Activated B cell treated with CpG ODN at 0.5 μM for 24 hours (primary cell): ENCODE data around the gene NPAS2. TPM values are rescaled to one million over a fixed set of nuclear protein-coding genes. Genes with fewer than 3 reads are reported as not detected.

Experiments
- ATAC-seq: fragments of 200-7000 bp; cut with Tn5 transposase; one replicate; pipeline ENCODE4 v1.10.0; 2021; ENCODE audit warnings: low read depth, mild to moderate bottlenecking, moderate library complexity
- CTCF ChIA-PET: fragments of 350-600 bp; sonication (Branson Sonifier 250); formaldehyde crosslinking; loops from one replicate; lab custom pipeline; 2021; ENCODE audit warnings: antibody characterized with exemption; lab: Charles Lee
- POLR2A ChIA-PET: fragments of 350-600 bp; sonication (Branson Sonifier 250); formaldehyde crosslinking; loops from one replicate; lab custom pipeline; 2021; ENCODE audit warnings: antibody characterized with exemption; lab: Charles Lee
- DNase-seq: peaks from one replicate; pipeline ENCODE4 v3.0.0; 2022
- H3K27ac Mint-ChIP-seq: one replicate; pipeline ENCODE4 v1.8.0; 2020; ENCODE audit warnings: mixed read lengths
- H3K27me3 Mint-ChIP-seq: one replicate; pipeline ENCODE4 v1.8.0; 2021; ENCODE audit warnings: mixed read lengths
- H3K36me3 Mint-ChIP-seq: one replicate; pipeline ENCODE4 v1.8.0; 2021; ENCODE audit warnings: low read depth, mixed read lengths
- H3K4me1 Mint-ChIP-seq: one replicate; pipeline ENCODE4 v1.8.0; 2021; ENCODE audit warnings: mixed read lengths
- H3K4me3 Mint-ChIP-seq: one replicate; pipeline ENCODE4 v1.8.0; 2020; ENCODE audit warnings: mild to moderate bottlenecking, mixed read lengths
- H3K9me3 Mint-ChIP-seq: one replicate; pipeline ENCODE4 v1.8.0; 2020; ENCODE audit warnings: mixed read lengths
- CTCF ChIP-seq: fragments of 200-600 bp; IDR thresholded peaks from one replicate; pipeline ENCODE4 v1.8.0; 2022; ENCODE audit warnings: antibody characterized with exemption, mild to moderate bottlenecking
- intact Hi-C: fragments of 100-400 bp; cut with micrococcal nuclease; formaldehyde crosslinking; loops from one replicate; pipeline ENCODE4 v1.15.1; 2024
- total RNA-seq: library from RNA; stranded (reverse); gene quantifications from 2 replicates; pipeline ENCODE4 v1.2.3, GENCODE V29; 2022

NPAS2 gene
- total RNA-seq, 1 donor from 2014 or later, result not detected

DNA sequence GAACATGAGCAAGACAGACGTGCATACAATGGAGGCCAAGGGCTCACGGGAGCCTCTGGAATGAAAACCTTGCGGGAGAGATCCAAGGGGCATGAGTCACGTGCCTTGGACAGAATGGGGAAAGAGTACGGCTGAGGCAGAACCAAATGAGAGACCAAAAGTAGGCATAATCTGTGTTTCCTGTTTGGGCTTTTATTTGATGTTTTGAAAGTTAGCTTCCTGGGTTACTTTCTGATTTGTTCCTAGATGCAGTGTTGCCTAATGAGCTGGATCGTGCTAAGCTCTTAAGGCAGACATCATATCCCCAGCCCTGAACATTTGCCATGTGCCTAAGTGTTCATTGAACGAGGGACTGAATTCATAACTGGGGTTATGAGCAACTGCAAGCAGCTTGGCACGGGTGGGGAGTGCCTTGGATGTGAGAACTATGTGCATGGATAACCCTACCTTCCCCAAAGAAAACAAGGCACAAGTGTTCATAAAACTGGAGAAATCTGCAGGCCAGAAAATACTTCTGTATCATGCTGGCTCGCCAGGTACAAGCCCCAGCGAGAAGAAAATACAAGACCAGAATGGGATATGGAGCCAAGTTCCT, 121.8 kb downstream of the NPAS2 start:
- H3K4me1 Mint-ChIP-seq, result no peaks in the 10 kb centered on the region
- no peaks in the 10 kb centered on the region for H3K36me3 Mint-ChIP-seq
- DNase-seq (no peak), ATAC-seq (no peak)
- H3K9me3 Mint-ChIP-seq, result no peaks in the 10 kb centered on the region
- intact Hi-C loops, result no loop called here
- no peak for TF ChIP-seq CTCF
- CTCF ChIA-PET, result interaction anchor here (0.6 kb wide), 1 partner anchor 379 kb away, joined by 3 read pairs; the partner anchor contains the start of gene PDCL3
- H3K27me3 Mint-ChIP-seq, result peaks cover 15% of the 10 kb centered on the region
- H3K4me3 Mint-ChIP-seq, result no peak overlapping the region
- H3K27ac Mint-ChIP-seq, result no peak overlapping the region
- POLR2A ChIA-PET, result no interaction called here

DNA sequence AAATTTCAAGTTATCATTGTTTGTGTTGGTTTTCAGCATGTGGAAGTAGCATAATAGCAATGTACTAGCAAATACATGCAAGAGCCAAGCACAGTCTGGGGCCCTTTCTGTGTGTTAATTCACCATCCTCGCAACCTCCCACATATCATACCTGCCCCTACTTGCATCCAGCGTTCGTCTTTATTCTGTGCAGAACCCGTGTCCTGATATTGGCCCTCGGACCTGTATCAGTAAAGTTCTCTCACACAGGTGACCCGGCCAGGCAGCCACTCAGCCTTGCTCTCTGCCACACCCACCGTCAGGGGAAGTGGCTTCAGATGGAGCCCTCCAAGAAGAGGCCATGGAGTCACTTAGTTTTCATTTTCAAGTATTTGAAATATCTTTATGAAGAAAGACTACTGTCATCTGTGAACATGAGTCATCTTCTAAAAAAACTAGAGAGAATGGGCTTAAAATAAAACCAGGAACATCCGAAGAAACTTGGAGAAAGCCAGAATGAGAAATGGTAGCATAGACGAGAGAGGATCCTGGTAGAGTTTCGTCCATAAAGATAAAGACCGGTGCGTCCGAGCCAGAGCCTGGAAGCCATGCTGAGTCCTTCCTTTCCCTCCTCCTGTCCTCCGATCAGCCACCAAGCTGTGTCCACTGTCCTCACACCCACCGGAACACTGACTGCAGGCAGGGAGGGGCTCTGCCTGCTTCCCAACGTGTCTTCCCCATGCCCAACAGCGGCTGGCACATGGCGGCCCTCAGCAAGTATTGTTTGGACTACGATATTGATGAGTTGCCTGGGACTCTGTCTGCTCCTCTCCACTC, 124.9 kb downstream of the NPAS2 start:
- ATAC-seq (no peak), DNase-seq (no peak)
- ChIA-PET POLR2A (no interaction called here), CTCF (no interaction called here)
- Mint-ChIP-seq H3K36me3 (no peaks in the 10 kb centered on the region), H3K27me3 (peaks cover 20% of the 10 kb centered on the region), H3K27ac (no peak overlapping the region), H3K4me3 (no peak overlapping the region), H3K4me1 (no peaks in the 10 kb centered on the region), H3K9me3 (no peaks in the 10 kb centered on the region)
- TF ChIP-seq CTCF, result no peak
- intact Hi-C loops, result no loop called here

DNA sequence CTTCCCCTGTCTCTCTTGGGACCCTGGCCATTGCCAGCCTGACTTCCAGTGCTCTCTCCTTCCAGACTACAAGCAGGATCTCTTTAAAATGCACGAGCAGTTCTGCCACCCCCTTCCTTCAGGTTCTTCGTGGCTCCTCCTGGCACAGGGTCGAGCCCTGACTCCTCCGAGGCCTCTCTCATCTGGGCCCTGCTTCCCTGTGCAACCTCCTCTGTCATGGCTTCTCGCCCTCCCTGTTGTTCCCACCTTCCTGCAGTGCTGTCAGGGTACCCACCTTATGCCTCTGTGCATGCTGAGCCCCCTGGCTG, 125.4 kb downstream of the NPAS2 start:
- Mint-ChIP-seq H3K9me3 (no peaks in the 10 kb centered on the region), H3K27ac (no peak overlapping the region), H3K4me1 (no peaks in the 10 kb centered on the region), H3K27me3 (peaks cover 20% of the 10 kb centered on the region), H3K4me3 (no peak overlapping the region), H3K36me3 (no peaks in the 10 kb centered on the region)
- intact Hi-C loops, result no loop called here
- POLR2A ChIA-PET, result no interaction called here
- TF ChIP-seq CTCF, result no peak
- DNase-seq, result no peak
- CTCF ChIA-PET, result no interaction called here
- no peak for ATAC-seq

DNA sequence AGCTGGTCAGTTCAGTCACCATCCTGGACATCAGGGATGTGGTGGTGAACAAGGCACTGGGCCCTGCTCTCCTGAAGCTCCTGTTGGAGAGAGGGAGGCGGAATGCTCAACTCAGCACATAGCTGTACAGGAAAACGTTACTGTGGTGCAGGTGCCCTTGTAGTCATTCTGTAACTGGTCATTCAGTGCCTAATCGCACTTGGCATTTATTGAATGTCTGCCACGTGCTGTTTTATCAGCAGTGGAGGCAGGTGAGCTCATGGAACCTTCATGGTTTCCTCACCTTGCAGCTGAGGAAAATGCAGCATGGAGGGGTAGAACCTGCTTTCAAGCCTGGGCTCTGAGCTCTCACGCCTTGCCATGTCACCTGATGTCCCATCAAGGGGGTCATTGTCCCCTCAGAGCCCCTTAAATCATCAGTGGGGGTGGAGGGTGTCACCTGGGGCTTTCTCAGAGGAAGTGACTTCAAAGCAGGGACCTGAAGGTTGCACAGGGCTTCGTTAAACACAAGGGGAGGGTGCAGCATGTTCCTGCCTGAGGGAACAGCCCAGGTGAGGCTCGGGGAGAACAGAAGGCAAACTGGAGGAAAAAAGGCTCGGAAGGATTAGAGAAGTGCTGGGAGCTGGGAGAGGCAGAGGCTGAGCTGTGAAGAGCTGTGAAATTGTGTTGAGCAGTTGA, 126.1 kb downstream of the NPAS2 start:
- TF ChIP-seq CTCF, result no peak
- POLR2A ChIA-PET, result no interaction called here
- H3K4me1 Mint-ChIP-seq, result no peaks in the 10 kb centered on the region
- H3K4me3 Mint-ChIP-seq, result no peak overlapping the region
- ATAC-seq (no peak), DNase-seq (no peak)
- no peak overlapping the region for H3K27ac Mint-ChIP-seq
- CTCF ChIA-PET, result no interaction called here
- H3K9me3 Mint-ChIP-seq, result no peaks in the 10 kb centered on the region
- H3K27me3 Mint-ChIP-seq, result peaks cover 20% of the 10 kb centered on the region
- no peaks in the 10 kb centered on the region for H3K36me3 Mint-ChIP-seq
- intact Hi-C loops, result no loop called here
